Effector memory CD8-positive, alpha-beta T cell (primary cell): ENCODE data around the gene SFXN4.

ENCODE experiments used
- ATAC-seq: fragments of 150-1000 bp; cut with Tn5 transposase; replicated peaks from 2 replicates; pipeline ENCODE4 v1.10.0; 2021; ENCODE audit warnings: mild to moderate bottlenecking, moderate library complexity
- DNase-seq, 3 experiments: peaks; one replicate each; pipeline ENCODE4 v3.0.0; 2021
- H3K27ac Mint-ChIP-seq, 2 donors: one replicate each; pipeline ENCODE4 v1.8.0; 2022; ENCODE audit warnings: mild to moderate bottlenecking in 2 of 2, mixed read lengths in 2 of 2, moderate library complexity in 2 of 2
- H3K27me3 Mint-ChIP-seq, 2 donors: one replicate each; pipeline ENCODE4 v1.8.0; 2022; ENCODE audit warnings: mixed read lengths in 2 of 2
- H3K36me3 Mint-ChIP-seq: one replicate; pipeline ENCODE4 v1.8.0; 2022; ENCODE audit warnings: mild to moderate bottlenecking, moderate library complexity, mixed read lengths; ENCODE audit not compliant: insufficient read depth
- H3K4me1 Mint-ChIP-seq, 2 donors: one replicate each; pipeline ENCODE4 v1.8.0; 2022; ENCODE audit warnings: low read depth in 2 of 2, mixed read lengths in 2 of 2
- H3K4me3 Mint-ChIP-seq, 2 donors: one replicate each; pipeline ENCODE4 v1.8.0; 2022; ENCODE audit warnings: mild to moderate bottlenecking in 2 of 2, mixed read lengths in 2 of 2, moderate library complexity in 2 of 2
- H3K9me3 Mint-ChIP-seq, 2 donors: one replicate each; pipeline ENCODE4 v1.8.0; 2022; ENCODE audit warnings: mixed read lengths in 2 of 2
- total RNA-seq, 9 experiments: gene quantifications; one replicate each; lab custom pipeline; 2026; lab: John Stamatoyannopoulos, UW

The SFXN4 gene, protein sequence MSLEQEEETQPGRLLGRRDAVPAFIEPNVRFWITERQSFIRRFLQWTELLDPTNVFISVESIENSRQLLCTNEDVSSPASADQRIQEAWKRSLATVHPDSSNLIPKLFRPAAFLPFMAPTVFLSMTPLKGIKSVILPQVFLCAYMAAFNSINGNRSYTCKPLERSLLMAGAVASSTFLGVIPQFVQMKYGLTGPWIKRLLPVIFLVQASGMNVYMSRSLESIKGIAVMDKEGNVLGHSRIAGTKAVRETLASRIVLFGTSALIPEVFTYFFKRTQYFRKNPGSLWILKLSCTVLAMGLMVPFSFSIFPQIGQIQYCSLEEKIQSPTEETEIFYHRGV
- total RNA-seq, result 7.5 to 47.7 (median 11.4) reads per million in 9 experiments

DNA sequence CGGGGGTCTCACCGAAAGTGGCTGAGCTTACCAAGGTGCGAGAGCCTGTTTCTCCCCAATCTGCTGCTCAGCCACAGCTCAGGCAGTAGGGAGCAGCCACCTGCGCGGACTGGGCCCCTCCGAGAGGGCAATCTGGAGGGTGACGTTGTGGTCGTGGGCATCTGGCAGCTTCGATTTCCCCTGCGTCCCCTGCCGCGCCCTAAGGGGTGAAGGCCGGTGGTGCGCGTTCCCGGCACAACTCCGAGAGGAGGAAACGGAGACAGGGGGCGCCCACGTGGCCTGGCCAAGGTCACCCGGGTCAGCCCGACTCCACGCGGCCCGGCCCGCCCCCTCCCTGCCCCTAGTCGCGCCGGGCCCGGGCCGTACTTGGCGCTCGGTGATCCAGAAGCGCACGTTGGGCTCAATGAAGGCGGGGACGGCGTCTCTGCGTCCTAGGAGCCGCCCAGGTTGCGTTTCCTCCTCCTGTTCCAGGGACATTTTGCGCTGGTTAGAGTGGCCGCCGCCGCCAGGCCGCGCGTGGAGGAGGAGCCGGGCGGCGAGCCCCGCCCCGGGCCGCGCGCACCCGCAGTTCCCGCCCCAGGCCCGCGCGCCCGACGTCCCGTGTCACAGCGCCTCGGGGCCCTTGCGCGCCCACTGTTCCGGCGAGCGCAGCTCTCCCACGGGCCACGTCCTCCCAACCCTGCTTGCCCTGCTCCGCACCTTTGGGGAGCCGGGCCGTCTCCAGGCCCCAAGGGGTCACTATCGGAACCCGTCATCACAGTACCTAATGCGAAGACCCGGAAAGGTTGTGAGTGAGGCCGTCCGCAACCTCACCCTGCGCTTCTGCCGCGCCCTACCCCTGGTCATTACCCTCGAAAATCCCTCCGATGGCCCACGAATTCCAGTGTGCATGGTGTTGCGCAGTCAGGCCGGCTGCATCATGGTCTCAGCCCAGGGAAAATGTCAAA is at the start of gene SFXN4:
TSS of gene SFXN4 (minus strand) at position 544 of the 947 bp plus-strand sequence. CDS start at position 477, 67 bp downstream.
- no peaks in the 10 kb centered on the region for H3K9me3 Mint-ChIP-seq
- ATAC-seq (peak; percentile 94), DNase-seq (peak; percentile 69 to 80 (median 79))
- peaks cover 12 to 16% of the 10 kb centered on the region in 2 donors for H3K4me1 Mint-ChIP-seq
- H3K36me3 Mint-ChIP-seq, result peaks cover 14% of the 10 kb centered on the region
- no peaks in the 10 kb centered on the region for H3K27me3 Mint-ChIP-seq
- H3K27ac Mint-ChIP-seq, result peak within 1 kb of the TSS; percentile 86 to 88
- H3K4me3 Mint-ChIP-seq, result peak within 1 kb of the TSS; percentile 87 to 88

DNA sequence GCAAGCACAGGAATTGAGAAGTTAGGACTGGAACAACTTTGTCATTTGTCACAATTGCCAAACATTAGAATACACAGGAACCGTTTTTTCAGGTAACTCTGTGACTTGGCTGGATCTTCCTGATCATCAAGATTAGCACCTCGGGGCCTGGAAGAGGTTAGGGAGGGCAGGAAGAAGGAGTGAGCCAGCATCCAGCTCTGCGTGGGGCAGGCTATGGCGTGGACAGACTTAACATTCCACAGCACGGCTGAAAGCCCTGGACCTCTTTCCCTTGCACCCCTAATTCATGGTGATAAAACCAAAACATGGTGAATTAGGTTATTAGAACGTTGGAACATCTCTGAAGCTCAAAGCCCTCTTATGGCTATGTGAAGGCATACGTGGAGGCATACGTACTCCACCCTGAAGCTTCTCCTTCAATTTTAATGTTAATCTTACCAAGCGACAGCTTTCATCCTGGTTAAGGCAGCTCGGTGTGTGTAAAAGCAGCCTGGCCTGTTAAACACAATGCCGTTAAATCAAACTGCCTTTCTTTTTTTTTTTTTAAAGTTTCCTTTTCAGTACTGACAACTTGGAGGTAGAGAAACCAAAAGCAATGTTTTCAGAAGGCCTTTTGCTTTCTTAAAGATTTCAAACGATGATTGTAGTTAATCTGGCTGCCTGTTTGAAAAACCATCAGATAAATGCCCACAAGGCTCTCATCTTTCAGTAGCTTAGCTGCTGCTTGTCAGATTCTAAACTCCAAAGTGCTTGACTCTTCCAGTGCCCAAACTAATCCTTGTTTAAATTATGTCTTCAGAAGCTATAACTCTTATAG is 46.3 kb upstream of the SFXN4 start:
- peaks cover 19% of the 10 kb centered on the region for H3K36me3 Mint-ChIP-seq
- H3K27ac Mint-ChIP-seq, result peak overlapping the region; percentile 74 to 75
- H3K27me3 Mint-ChIP-seq, result no peaks in the 10 kb centered on the region
- H3K9me3 Mint-ChIP-seq, result no peaks in the 10 kb centered on the region
- no peak for ATAC-seq
- no peak for DNase-seq
- H3K4me1 Mint-ChIP-seq, result peaks cover 13 to 27% of the 10 kb centered on the region in 2 donors
- H3K4me3 Mint-ChIP-seq, result peak overlapping the region; percentile 25 to 42

DNA sequence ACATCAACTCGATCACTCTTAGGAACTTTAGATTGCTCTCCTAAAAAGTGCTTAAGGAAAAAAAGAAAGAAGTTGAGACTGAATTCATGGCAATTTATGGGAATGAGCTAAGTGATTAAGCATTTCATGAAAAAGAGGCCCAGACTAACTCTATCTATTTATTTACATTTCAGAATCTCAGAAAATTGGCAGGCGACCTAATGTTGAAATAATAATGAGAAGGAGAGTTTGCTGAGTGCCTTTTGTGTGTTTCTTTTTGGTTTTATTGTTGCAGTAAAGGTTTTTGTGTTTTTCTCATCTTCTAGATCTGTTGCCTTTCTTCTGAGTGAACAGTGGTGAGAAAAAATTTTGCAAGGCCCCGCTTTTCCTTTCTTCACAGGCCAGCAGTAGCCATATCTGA is 45.7 kb upstream of the SFXN4 start:
- Mint-ChIP-seq H3K4me3 (peak overlapping the region; percentile 25 to 42), H3K9me3 (no peaks in the 10 kb centered on the region), H3K27me3 (no peaks in the 10 kb centered on the region), H3K4me1 (peaks cover 18 to 30% of the 10 kb centered on the region in 2 donors), H3K36me3 (peaks cover 23% of the 10 kb centered on the region), H3K27ac (peak overlapping the region; percentile 74 to 75)
- no peak for ATAC-seq
- DNase-seq, result no peak

DNA sequence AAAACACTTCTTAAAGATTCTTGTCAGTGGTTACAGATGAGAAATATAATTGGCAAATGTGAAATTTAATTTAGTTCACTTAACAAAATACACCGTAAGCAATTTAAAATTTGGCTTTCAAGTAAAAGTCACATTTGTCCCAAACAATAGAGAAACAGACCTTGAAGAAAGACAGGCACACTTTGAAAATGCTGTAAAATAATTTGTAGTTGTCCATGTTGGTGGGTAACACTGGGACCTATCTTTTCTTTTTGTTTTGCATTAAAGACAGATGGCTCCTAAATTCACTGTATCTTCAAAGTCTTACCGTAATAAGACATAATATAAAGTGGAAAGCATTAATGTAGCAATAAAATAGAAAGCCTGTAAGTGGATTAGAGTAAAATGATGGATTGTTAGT is 45.1 kb upstream of the SFXN4 start:
- ATAC-seq (no peak), DNase-seq (no peak)
- no peaks in the 10 kb centered on the region for H3K27me3 Mint-ChIP-seq
- H3K4me1 Mint-ChIP-seq, result peaks cover 21 to 32% of the 10 kb centered on the region in 2 donors
- H3K36me3 Mint-ChIP-seq, result peaks cover 23% of the 10 kb centered on the region
- H3K9me3 Mint-ChIP-seq, result no peaks in the 10 kb centered on the region
- no peak overlapping the region for H3K4me3 Mint-ChIP-seq
- H3K27ac Mint-ChIP-seq, result peak overlapping the region in 1 of 2 donors; percentile 75

DNA sequence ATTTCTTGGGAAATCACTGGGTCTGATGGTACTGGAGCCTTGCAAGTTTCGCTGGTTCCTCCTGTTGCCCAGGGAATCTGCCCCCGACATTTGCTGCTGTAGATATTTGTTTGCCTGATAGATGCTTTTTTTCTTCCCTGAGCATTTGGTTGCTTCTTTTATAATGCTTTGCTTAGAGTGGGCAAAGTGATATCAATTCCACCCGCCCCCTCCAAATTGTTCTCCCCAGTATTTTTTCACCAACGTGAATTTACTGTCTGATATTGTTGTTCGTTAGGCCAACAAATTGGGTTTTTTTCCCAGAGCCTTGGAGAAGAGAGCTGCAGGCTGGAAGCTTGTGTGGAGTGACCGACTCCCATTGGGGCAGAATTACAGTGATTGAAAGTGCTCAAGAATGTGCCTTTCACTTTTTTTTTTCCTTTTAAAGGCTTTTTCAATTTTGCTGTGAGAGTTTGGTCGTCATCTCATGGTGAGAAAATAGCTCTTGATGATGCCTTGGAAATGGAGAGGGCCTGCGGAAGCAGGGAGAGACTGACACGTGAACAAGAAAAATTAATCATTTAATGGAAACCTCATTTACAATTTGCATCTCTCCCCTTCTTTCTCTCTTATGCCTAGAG is 44.3 kb upstream of the SFXN4 start:
- H3K9me3 Mint-ChIP-seq, result no peaks in the 10 kb centered on the region
- DNase-seq, result no peak
- peak overlapping the region; percentile 79 to 84 for H3K27ac Mint-ChIP-seq
- peaks cover 18% of the 10 kb centered on the region for H3K36me3 Mint-ChIP-seq
- peaks cover 21 to 32% of the 10 kb centered on the region in 2 donors for H3K4me1 Mint-ChIP-seq
- no peaks in the 10 kb centered on the region for H3K27me3 Mint-ChIP-seq
- peak overlapping the region; percentile 80 to 93 for H3K4me3 Mint-ChIP-seq
- ATAC-seq, result no peak

DNA sequence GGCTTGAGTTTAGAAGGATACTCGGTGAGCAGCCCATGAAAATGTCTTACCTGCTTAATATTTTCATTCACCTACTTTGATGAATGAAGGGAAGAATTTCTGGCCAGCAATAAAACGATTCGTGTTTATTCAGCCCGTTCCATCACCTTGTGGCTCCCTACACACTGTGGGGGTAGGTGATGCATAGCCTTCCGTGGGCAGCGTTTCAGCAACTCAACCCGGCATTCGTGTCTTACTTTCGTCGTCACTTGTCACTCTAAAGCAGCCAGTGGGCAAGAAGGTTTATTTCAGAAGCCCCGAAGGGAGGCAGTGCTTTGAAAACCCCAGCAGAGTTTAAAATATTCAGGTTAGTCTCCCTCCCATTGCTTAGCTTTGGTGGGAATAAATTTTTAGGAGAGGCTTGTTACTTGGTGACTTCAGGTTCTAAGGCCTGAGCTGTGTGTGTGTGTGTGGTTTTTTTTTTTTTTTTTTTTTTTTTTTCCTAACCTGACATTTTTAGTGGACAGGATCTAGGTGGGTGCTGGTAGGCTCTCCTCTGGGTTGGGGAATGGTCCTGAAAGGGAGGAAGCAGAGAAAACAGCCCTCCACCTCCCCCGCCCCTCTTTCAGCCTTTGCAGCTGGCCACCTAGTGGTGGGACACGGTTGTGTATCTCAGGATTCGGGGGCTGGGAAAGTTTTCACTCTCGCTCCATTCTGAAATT is 43.7 kb upstream of the SFXN4 start:
- Mint-ChIP-seq H3K27me3 (no peaks in the 10 kb centered on the region), H3K27ac (peak overlapping the region; percentile 79 to 84)
- ATAC-seq, result peak; percentile 12

DNA sequence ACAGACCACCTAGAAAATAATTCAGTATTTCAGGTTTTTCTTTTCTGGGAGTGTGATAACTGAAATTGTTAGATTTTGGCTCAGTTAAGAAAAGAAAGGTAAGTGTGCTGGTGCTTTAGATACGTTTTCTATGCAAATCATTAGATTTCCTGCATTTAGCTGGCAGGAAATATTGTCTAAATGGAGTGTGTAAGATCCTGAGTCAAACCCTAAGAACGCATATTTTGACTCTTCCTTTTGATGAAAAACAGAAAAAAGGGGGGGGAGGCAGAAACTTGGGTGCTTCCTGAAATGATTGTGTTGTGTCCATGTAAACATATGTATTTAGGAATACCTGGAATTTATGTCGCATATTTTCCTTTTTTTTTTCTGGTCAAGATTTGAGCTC is 43.0 kb upstream of the SFXN4 start:
- Mint-ChIP-seq H3K36me3 (peaks cover 18% of the 10 kb centered on the region), H3K27me3 (no peaks in the 10 kb centered on the region), H3K4me1 (peaks cover 21 to 30% of the 10 kb centered on the region in 2 donors), H3K27ac (peak overlapping the region; percentile 79 to 84), H3K9me3 (no peaks in the 10 kb centered on the region), H3K4me3 (peak overlapping the region; percentile 80 to 93)
- no peak for ATAC-seq
- DNase-seq, result no peak

More for the DNA sequence above, 43.7 kb upstream of the SFXN4 start:
- Mint-ChIP-seq H3K4me1 (peaks cover 21 to 30% of the 10 kb centered on the region in 2 donors), H3K36me3 (peaks cover 18% of the 10 kb centered on the region), H3K9me3 (no peaks in the 10 kb centered on the region), H3K4me3 (peak overlapping the region; percentile 80 to 93)
- peak; percentile 32 to 38 (median 38) for DNase-seq

DNA sequence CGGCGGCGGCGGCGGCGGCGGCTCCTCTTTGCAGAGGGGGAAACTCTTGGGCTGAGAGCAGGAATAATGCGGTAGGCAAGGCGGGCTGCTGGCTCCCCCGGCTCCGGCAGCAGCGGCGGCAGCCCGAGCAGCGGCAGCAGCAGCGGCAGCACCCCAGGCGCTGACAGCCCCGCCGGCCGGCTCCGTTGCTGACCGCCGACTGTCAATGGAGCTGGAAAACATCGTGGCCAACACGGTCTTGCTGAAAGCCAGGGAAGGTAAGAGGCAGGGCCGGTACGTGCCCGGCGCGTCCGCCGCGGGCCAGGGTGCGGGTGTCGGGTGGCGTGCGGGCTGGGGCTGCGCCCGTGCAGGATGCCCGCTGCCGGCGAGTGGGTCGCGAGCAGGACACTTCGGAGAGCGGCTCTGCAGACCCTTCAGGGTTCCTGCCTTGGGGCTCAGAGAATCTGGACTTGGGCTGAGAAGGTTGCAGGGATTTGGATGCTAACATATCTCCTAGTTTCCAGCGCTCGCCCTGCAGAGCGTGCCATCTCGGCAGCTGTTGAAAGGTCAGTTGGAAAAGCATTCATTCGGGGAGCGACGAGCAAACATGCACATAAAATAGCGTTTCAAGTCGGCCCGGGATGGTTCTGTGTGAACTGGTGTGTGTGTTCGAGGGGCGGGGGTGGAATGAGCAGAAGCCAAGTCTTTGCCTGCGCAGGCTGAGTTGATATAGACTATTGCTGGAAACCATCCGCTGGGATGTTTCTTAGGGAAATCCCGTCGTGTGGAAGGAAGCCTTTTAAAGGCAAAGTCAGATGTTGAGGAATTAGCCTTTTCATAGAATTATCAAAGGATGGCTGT is 42.4 kb upstream of the SFXN4 start:
- Mint-ChIP-seq H3K4me3 (peak overlapping the region; percentile 80 to 93), H3K27ac (peak overlapping the region; percentile 79 to 84), H3K27me3 (no peaks in the 10 kb centered on the region), H3K36me3 (peaks cover 18% of the 10 kb centered on the region), H3K9me3 (no peaks in the 10 kb centered on the region), H3K4me1 (peaks cover 21 to 30% of the 10 kb centered on the region in 2 donors)
- DNase-seq (peak in 2 of 3 experiments; percentile 5 to 19), ATAC-seq (peak; percentile 2)

DNA sequence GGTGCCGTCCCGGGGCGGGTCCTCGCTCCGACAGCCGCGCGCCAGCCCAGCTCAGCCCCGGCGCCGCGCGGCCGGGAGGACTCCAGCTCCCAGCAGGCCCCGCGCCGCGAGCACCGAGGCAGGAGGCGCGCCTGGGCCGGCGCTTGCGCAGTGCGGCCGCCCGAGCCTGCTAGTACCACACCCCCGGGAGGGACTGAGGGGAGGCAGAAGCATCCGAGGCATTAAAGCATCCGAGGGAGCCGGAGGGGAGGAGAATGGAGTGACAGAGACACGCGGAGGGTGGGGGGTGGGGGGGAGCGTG is 41.8 kb upstream of the SFXN4 start, which contains the start of gene GRK5:
TSS of gene GRK5 (plus strand) at position 206 of the 301 bp plus-strand sequence. CDS start 347 bp downstream, outside the sequence.
- Mint-ChIP-seq H3K4me1 (peaks cover 21 to 27% of the 10 kb centered on the region in 2 donors), H3K4me3 (peak within 1 kb of the TSS; percentile 87 to 93), H3K9me3 (no peaks in the 10 kb centered on the region), H3K27ac (peak within 1 kb of the TSS; percentile 84 to 93), H3K27me3 (no peaks in the 10 kb centered on the region), H3K36me3 (peaks cover 18% of the 10 kb centered on the region)
- peak; percentile 91 to 94 (median 91) for DNase-seq
- ATAC-seq, result peak; percentile 79

DNA sequence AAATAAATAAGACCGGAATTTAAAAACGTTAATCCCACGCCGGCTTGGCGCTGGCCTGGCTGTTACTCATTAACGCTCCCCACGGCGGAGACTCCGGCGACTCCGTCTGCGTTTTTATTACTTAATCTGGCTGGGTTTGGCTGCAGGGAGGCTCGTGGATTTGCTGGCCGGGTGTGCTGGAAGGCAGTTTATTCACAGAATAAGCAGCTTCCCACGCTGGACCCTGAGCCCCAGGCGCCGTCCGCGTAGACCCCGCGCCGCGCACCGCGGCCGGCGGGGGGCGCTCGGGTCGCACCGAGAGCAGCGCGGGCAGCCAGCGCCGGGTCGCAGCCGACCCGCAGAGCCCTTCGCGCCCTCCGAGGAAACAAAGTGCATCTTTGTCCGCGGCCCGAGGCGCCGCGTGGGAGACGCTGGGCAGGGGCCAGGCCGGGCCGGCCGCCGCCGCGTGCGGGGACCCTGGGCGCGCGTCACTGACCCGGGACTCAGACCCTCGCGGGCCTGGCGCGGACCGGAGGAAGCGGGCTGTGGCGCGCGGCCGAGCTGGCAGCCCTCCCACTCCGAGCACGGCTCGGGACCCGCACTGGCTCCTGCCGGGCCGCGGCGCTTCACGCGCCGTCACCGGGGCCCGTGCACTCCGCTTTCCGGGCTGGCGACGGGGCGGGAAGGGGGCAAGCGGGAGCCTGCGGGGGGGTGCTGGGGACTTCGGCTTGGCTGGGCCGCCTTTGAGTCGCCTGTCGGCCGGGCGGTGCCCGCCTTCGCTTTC is 41.3 kb upstream of the SFXN4 start:
- H3K27me3 Mint-ChIP-seq, result no peaks in the 10 kb centered on the region
- peaks cover 21 to 27% of the 10 kb centered on the region in 2 donors for H3K4me1 Mint-ChIP-seq
- DNase-seq, result peak; percentile 61 to 68 (median 67)
- peak overlapping the region; percentile 84 to 93 for H3K27ac Mint-ChIP-seq
- peak; percentile 60 for ATAC-seq
- H3K36me3 Mint-ChIP-seq, result peaks cover 18% of the 10 kb centered on the region
- H3K9me3 Mint-ChIP-seq, result no peaks in the 10 kb centered on the region
- H3K4me3 Mint-ChIP-seq, result peak overlapping the region; percentile 87 to 93
